CD8-positive, alpha-beta memory T cell (primary cell): ENCODE data around the gene UQCRFS1. TPM values are rescaled to one million over a fixed set of nuclear protein-coding genes. Genes with fewer than 3 reads are reported as not detected.

Source experiments
- CTCF ChIA-PET: fragments of 350-600 bp; sonication (Branson Sonifier 250); formaldehyde crosslinking; loops from one replicate; lab custom pipeline; 2021; ENCODE audit warnings: antibody characterized with exemption; lab: Charles Lee
- POLR2A ChIA-PET: fragments of 350-600 bp; sonication (Branson Sonifier 250); formaldehyde crosslinking; loops from one replicate; lab custom pipeline; 2021; ENCODE audit warnings: antibody characterized with exemption; lab: Charles Lee
- DNase-seq, 5 donors: peaks; one replicate each; pipeline versions ENCODE4 v3.0.0 to v3.0.0-alpha.2; 2020 to 2022; ENCODE audit warnings: mixed read lengths in 1 of 5
- H3K27ac ChIP-seq: one replicate; pipeline ENCODE4 v1.7.0; 2013; ENCODE audit warnings: low read depth, mild to moderate bottlenecking, low read length, moderate library complexity
- H3K27me3 ChIP-seq: 2 replicates; pipeline ENCODE4 v1.7.0; 2013; ENCODE audit warnings: low read length, mild to moderate bottlenecking; ENCODE audit not compliant: insufficient read depth, poor library complexity, severe bottlenecking
- H3K36me3 ChIP-seq: 2 replicates; pipeline ENCODE4 v1.7.0; 2013; ENCODE audit warnings: mild to moderate bottlenecking, low read length, moderate library complexity; ENCODE audit not compliant: insufficient read depth
- H3K4me1 ChIP-seq: 2 replicates; pipeline ENCODE4 v1.7.0; 2013; ENCODE audit warnings: mild to moderate bottlenecking, low read length, moderate library complexity; ENCODE audit not compliant: insufficient read depth
- H3K4me3 ChIP-seq: 2 replicates; pipeline ENCODE4 v1.7.0; 2013; ENCODE audit warnings: mild to moderate bottlenecking, low read length
- H3K9me3 ChIP-seq: 2 replicates; pipeline ENCODE4 v1.7.0; 2013; ENCODE audit warnings: mild to moderate bottlenecking, low read length
- H3K27ac Mint-ChIP-seq, 8 donors: one replicate each; pipeline ENCODE4 v1.8.0; 2020 to 2021; ENCODE audit warnings: mixed read lengths in 8 of 8, mild to moderate bottlenecking in 6 of 8, inconsistent platforms in 3 of 8, moderate library complexity in 3 of 8
- H3K27me3 Mint-ChIP-seq, 2 donors: one replicate each; pipeline ENCODE4 v1.8.0; 2020 to 2021; ENCODE audit warnings: mixed read lengths in 2 of 2, mild to moderate bottlenecking in 1 of 2, moderate library complexity in 1 of 2
- H3K36me3 Mint-ChIP-seq, 3 donors: one replicate each; pipeline ENCODE4 v1.8.0; 2020 to 2021; ENCODE audit warnings: mixed read lengths in 3 of 3, inconsistent platforms in 1 of 3, mild to moderate bottlenecking in 1 of 3
- H3K4me1 Mint-ChIP-seq, 3 donors: one replicate each; pipeline ENCODE4 v1.8.0; 2020 to 2021; ENCODE audit warnings: mixed read lengths in 3 of 3, inconsistent platforms in 1 of 3, mild to moderate bottlenecking in 1 of 3
- H3K4me3 Mint-ChIP-seq, 7 donors: one replicate each; pipeline ENCODE4 v1.8.0; 2020 to 2021; ENCODE audit warnings: mixed read lengths in 7 of 7, mild to moderate bottlenecking in 6 of 7, moderate library complexity in 4 of 7, inconsistent platforms in 2 of 7
- H3K9me3 Mint-ChIP-seq, 5 donors: one replicate each; pipeline ENCODE4 v1.8.0; 2020 to 2022; ENCODE audit warnings: mixed read lengths in 5 of 5, mild to moderate bottlenecking in 3 of 5, moderate library complexity in 2 of 5, inconsistent platforms in 1 of 5
- polyA plus RNA-seq: library from polyadenylated mRNA; unstranded; fragments of 300-500 nt; fragmentation: Illumina TruSeq; gene quantifications from one replicate; pipeline ENCODE4 v1.2.3, GENCODE V29; 2021
- total RNA-seq, 2 experiments: library from RNA; stranded (reverse); gene quantifications; one replicate each; pipeline ENCODE4 v1.2.3, GENCODE V29; 2021

The UQCRFS1 gene
- total and polyA plus RNA-seq, 3 experiments from 2014 or later, result 48.5 to 64.7 (median 51.0) TPM

DNA sequence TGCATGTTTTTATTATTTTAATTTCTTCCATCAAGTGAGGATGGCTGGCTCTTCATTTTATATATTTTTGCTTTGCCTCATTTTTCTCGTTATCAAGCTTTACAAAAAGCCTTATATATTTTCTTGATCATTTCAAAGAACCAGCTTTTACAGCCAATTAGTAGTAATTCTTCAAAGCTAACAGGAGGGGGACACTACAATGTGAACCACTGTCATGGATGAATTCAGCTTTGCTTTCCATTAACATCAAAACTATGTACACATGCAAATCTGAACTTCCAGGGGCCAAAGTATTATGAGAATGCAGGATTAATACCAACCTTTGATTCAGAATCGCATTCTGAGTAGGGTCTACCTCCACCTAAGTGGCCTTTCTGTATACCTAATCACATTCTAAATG is 11.1 kb downstream of the UQCRFS1 start:
- Mint-ChIP-seq H3K4me1 (peaks cover 18 to 20% (median 19%) of the 10 kb centered on the region in 3 donors), H3K9me3 (peaks cover 6 to 14% (median 7%) of the 10 kb centered on the region in 5 donors), H3K27me3 (no peaks in the 10 kb centered on the region), H3K36me3 (peaks cover 0 to 24% (median 15%) of the 10 kb centered on the region in 3 donors), H3K4me3 (no peak overlapping the region), H3K27ac (no peak overlapping the region)
- Histone ChIP-seq H3K36me3 (peaks cover 7% of the 10 kb centered on the region), H3K4me3 (no peak overlapping the region), H3K27ac (no peak overlapping the region), H3K27me3 (no peaks in the 10 kb centered on the region), H3K9me3 (no peaks in the 10 kb centered on the region), H3K4me1 (no peaks in the 10 kb centered on the region)
- DNase-seq, result no peak
- POLR2A ChIA-PET, result no interaction called here
- CTCF ChIA-PET, result no interaction called here

DNA sequence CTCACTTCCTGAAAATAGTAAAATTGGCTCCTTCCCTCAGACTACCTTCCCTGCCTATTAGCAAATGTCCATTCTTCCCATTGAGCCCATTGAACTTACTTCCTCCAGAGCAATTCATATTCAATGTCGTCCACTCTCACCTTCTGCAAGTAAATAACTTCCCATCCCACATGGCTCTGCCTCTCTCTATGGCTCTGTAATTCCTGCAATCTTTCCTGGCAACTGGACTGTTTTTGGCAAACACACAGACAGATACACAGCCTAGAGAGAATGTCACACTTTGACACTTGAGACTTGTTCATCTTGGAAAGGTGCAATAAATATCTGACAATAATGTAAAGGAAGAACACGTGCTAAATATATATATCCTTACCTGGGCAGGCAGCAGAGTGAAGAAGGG is 18.3 kb downstream of the UQCRFS1 start:
- H3K4me3 ChIP-seq, result no peak overlapping the region
- H3K27ac Mint-ChIP-seq, result no peak overlapping the region
- H3K27ac ChIP-seq, result no peak overlapping the region
- H3K36me3 Mint-ChIP-seq, result peaks cover 0 to 4% (median 0%) of the 10 kb centered on the region in 3 donors
- ChIA-PET CTCF (no interaction called here), POLR2A (no interaction called here)
- H3K36me3 ChIP-seq, result no peaks in the 10 kb centered on the region
- H3K27me3 Mint-ChIP-seq, result no peaks in the 10 kb centered on the region
- H3K9me3 Mint-ChIP-seq, result peaks cover 7 to 14% (median 8%) of the 10 kb centered on the region in 5 donors
- no peaks in the 10 kb centered on the region for H3K4me1 ChIP-seq
- no peak overlapping the region for H3K4me3 Mint-ChIP-seq
- peaks cover 3 to 6% (median 4%) of the 10 kb centered on the region in 3 donors for H3K4me1 Mint-ChIP-seq
- no peaks in the 10 kb centered on the region for H3K9me3 ChIP-seq
- no peak for DNase-seq
- no peaks in the 10 kb centered on the region for H3K27me3 ChIP-seq

DNA sequence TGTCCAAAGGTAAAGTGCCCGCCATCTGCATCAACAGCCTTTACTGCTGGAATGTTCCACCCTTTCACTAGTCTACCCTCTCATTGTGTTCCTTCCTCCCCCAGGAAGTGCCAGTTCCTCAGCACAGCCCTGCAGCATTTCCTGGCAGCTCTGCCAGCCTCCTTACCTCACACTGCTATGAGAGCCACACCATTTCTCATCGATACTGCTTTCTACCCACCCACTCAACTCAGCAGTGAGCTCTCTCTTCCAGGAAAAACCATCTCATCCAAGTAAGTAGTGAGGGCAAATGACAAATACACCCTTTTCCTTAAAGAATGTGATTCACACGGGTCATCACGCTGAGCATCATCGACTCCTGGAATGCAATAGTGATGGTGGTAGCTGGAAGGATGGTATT is 19.8 kb downstream of the UQCRFS1 start:
- no peak overlapping the region for H3K4me3 Mint-ChIP-seq
- peaks cover 1 to 6% (median 3%) of the 10 kb centered on the region in 5 donors for H3K9me3 Mint-ChIP-seq
- Histone ChIP-seq H3K27me3 (no peaks in the 10 kb centered on the region), H3K4me3 (no peak overlapping the region), H3K9me3 (no peaks in the 10 kb centered on the region), H3K27ac (no peak overlapping the region), H3K4me1 (no peaks in the 10 kb centered on the region), H3K36me3 (no peaks in the 10 kb centered on the region)
- H3K36me3 Mint-ChIP-seq, result peaks cover 0 to 4% (median 0%) of the 10 kb centered on the region in 3 donors
- peak overlapping the region in 1 of 8 donors; percentile 58 for H3K27ac Mint-ChIP-seq
- H3K4me1 Mint-ChIP-seq, result peaks cover 3 to 6% (median 4%) of the 10 kb centered on the region in 3 donors
- ChIA-PET POLR2A (no interaction called here), CTCF (interaction anchor here (0.9 to 1.6 kb wide), 2 partner anchors 12 to 29 kb away, joined by 3 read pairs; no protein-coding TSS in a partner anchor)
- H3K27me3 Mint-ChIP-seq, result peaks cover 0 to 3% of the 10 kb centered on the region in 2 donors
- DNase-seq, result no peak

DNA sequence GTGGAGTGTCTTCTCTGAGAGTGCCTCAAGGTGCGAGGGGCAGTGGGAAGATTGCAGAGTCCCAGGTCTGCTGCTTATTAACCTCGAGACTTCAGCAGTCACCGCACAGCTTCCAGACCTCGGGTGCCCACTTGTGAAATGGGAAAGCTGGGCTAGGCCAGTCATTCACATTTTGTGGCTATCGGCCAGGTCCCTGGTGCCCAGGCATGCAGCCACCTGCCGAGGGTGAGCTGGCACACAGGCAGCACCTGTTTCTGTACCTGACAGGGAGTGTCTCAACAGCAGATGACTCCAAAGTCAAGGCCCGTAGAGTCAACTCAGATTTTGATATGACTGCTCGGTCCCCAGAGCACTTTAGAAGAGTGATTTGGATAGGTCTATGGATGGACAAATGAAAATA is 21.9 kb downstream of the UQCRFS1 start:
- Mint-ChIP-seq H3K9me3 (no peaks in the 10 kb centered on the region), H3K4me1 (peaks cover 3 to 6% (median 4%) of the 10 kb centered on the region in 3 donors), H3K27me3 (peaks cover 2 to 3% of the 10 kb centered on the region in 2 donors), H3K27ac (no peak overlapping the region), H3K36me3 (no peaks in the 10 kb centered on the region), H3K4me3 (no peak overlapping the region)
- Histone ChIP-seq H3K27ac (no peak overlapping the region), H3K36me3 (no peaks in the 10 kb centered on the region), H3K9me3 (no peaks in the 10 kb centered on the region), H3K27me3 (no peaks in the 10 kb centered on the region), H3K4me1 (no peaks in the 10 kb centered on the region), H3K4me3 (no peak overlapping the region)
- ChIA-PET POLR2A (no interaction called here), CTCF (no interaction called here)
- DNase-seq, result no peak

DNA sequence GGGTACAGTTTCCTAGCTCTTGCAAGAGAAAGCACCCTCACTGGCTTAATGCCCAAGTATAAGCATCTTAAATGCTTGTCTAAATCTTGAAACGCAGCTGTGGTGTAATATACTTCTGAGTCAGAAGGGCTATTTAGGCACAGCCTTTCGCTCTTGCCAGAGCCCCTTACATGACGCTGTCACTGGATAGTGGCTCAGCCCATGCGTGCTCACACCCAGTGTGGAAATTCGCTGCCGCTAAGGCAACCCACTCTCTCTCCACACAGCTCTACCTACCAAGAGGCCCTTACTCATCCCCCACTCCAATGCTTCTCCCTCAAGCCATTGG is 24.0 kb downstream of the UQCRFS1 start:
- H3K4me3 ChIP-seq, result no peak overlapping the region
- H3K4me1 ChIP-seq, result no peaks in the 10 kb centered on the region
- Mint-ChIP-seq H3K4me1 (peaks cover 3 to 6% (median 4%) of the 10 kb centered on the region in 3 donors), H3K27me3 (peaks cover 3 to 8% of the 10 kb centered on the region in 2 donors), H3K36me3 (no peaks in the 10 kb centered on the region), H3K27ac (no peak overlapping the region), H3K4me3 (no peak overlapping the region), H3K9me3 (no peaks in the 10 kb centered on the region)
- ChIA-PET CTCF (no interaction called here), POLR2A (no interaction called here)
- H3K27me3 ChIP-seq, result no peaks in the 10 kb centered on the region
- no peaks in the 10 kb centered on the region for H3K9me3 ChIP-seq
- H3K36me3 ChIP-seq, result no peaks in the 10 kb centered on the region
- DNase-seq, result no peak
- H3K27ac ChIP-seq, result no peak overlapping the region

DNA sequence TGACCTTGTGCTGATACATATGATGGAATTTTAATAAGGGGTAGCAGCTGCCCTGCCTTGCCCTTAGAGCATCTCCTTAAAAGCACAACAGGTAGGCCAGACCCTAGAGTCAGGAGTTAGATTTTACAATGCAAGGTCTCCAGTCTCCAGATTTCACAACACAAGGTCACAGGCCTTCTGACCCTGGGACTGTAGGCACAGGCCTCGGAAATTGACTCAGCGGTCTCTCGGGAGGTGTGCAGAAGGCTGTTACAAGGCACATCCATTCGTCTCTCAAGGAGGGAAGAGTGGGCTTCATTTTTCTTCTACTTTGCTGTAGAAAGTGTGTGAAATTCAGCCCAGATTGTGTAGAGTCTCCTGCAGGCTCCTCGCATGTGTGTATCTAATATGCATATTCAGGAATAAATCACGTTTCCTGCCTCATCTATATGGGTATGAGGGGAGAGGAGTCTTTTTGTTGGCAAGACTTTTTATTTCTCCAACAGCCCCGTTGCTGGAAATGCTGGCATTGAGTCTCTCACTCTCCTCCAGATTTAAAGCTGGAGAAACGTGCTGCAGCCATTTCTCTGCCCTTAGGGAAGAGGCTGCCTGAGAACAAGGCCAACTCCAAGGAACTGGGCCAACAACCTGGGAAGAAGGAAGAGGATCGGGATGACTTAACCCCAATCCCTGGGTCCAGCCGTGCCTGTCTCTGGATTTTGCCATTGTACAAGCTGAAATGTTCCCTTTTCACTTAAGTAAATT is 24.5 kb downstream of the UQCRFS1 start:
- DNase-seq, result no peak
- POLR2A ChIA-PET, result no interaction called here
- Histone ChIP-seq H3K27ac (no peak overlapping the region), H3K27me3 (no peaks in the 10 kb centered on the region), H3K36me3 (no peaks in the 10 kb centered on the region), H3K4me3 (no peak overlapping the region), H3K9me3 (no peaks in the 10 kb centered on the region), H3K4me1 (no peaks in the 10 kb centered on the region)
- Mint-ChIP-seq H3K4me3 (no peak overlapping the region), H3K27me3 (peaks cover 5 to 8% of the 10 kb centered on the region in 2 donors), H3K9me3 (no peaks in the 10 kb centered on the region), H3K36me3 (no peaks in the 10 kb centered on the region), H3K27ac (peak overlapping the region in 1 of 8 donors; percentile 29), H3K4me1 (peaks cover 3 to 6% (median 4%) of the 10 kb centered on the region in 3 donors)
- CTCF ChIA-PET, result no interaction called here

DNA sequence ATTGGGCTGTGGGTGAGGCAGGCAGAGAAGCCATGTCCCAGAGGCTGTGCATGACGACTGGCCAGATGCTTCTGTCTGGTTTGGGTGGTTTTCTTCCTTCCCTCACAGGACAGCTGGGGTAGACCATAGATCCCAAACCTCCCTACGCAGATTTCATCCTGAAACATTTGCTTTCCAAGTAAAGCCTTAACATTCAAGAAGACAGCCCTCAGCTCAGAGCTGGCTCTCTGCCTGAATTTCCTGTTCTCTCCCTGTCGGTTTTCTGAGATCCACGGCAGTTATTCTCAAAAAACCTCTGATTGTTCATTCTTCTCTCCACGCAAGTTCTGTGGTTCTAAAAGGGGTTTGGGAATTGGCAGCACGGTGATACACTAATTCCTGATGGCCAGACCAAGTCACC is 25.3 kb downstream of the UQCRFS1 start:
- Histone ChIP-seq H3K4me3 (no peak overlapping the region), H3K27ac (no peak overlapping the region), H3K27me3 (no peaks in the 10 kb centered on the region), H3K36me3 (no peaks in the 10 kb centered on the region), H3K4me1 (no peaks in the 10 kb centered on the region), H3K9me3 (no peaks in the 10 kb centered on the region)
- CTCF ChIA-PET, result no interaction called here
- Mint-ChIP-seq H3K9me3 (no peaks in the 10 kb centered on the region), H3K27ac (no peak overlapping the region), H3K4me3 (no peak overlapping the region), H3K4me1 (no peaks in the 10 kb centered on the region), H3K36me3 (no peaks in the 10 kb centered on the region), H3K27me3 (peaks cover 5 to 8% of the 10 kb centered on the region in 2 donors)
- POLR2A ChIA-PET, result no interaction called here
- no peak for DNase-seq

DNA sequence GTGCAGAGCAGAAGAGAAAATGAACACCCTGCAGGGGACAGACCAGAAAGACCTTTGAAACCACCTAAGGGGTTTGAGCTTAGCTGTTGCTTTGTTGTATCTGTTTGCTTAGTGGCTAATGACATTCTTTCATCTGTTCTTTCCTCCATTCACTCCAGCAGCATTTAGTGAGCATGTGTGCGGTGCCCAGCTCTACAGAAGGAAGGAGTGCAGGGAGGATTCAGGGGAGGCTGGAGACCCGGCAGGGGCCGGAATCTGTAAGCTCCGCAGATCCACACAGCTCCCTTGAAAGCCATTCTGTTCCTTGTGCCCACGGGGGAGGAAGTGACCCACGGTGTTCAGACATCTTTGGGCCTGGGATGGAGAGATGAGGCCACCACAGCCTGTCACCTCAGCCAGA is 27.5 kb downstream of the UQCRFS1 start:
- Mint-ChIP-seq H3K9me3 (peaks cover 0 to 2% (median 0%) of the 10 kb centered on the region in 5 donors), H3K27me3 (peaks cover 8% of the 10 kb centered on the region in 2 donors), H3K4me3 (no peak overlapping the region), H3K36me3 (no peaks in the 10 kb centered on the region), H3K4me1 (no peaks in the 10 kb centered on the region), H3K27ac (no peak overlapping the region)
- no peak for DNase-seq
- no peak overlapping the region for H3K27ac ChIP-seq
- H3K9me3 ChIP-seq, result no peaks in the 10 kb centered on the region
- no peaks in the 10 kb centered on the region for H3K36me3 ChIP-seq
- CTCF ChIA-PET, result no interaction called here
- no peak overlapping the region for H3K4me3 ChIP-seq
- POLR2A ChIA-PET, result no interaction called here
- H3K4me1 ChIP-seq, result no peaks in the 10 kb centered on the region
- H3K27me3 ChIP-seq, result no peaks in the 10 kb centered on the region
